ENCODE measurements around the gene VPS29.

Gene VPS29

DNA sequence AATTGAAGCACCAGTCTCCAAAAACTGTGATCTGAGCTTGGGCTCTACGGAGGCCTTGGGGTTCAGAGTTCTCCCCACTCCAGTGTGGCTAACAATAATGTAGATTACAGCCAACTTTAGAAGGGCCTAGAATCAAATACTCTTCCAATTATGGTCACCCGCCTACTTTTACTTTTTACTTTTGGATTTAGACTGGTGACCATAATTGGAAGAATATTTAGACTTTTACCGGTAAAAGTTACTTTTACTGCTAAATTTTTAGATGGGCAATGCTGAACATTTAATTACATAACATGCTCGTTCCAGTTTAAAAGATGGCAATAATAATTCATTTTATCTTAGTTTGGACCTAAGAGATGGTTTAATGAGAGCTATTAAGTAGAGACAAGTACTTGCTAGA, 42.1 kb upstream of the VPS29 start:
- H3K27ac ChIP-seq = peak overlapping the region; percentile 32
- TF ChIP-seq, protein P1, sequence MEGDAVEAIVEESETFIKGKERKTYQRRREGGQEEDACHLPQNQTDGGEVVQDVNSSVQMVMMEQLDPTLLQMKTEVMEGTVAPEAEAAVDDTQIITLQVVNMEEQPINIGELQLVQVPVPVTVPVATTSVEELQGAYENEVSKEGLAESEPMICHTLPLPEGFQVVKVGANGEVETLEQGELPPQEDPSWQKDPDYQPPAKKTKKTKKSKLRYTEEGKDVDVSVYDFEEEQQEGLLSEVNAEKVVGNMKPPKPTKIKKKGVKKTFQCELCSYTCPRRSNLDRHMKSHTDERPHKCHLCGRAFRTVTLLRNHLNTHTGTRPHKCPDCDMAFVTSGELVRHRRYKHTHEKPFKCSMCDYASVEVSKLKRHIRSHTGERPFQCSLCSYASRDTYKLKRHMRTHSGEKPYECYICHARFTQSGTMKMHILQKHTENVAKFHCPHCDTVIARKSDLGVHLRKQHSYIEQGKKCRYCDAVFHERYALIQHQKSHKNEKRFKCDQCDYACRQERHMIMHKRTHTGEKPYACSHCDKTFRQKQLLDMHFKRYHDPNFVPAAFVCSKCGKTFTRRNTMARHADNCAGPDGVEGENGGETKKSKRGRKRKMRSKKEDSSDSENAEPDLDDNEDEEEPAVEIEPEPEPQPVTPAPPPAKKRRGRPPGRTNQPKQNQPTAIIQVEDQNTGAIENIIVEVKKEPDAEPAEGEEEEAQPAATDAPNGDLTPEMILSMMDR (conservative IDR thresholded peaks at IDR 0.05) = no peak

GRCh38 chr12:110543252-110543959, 41.5 kb upstream of the VPS29 start:
- TF ChIP-seq, protein P1 (conservative IDR thresholded peaks at IDR 0.05) = no peak
- peak overlapping the region; percentile 32 for H3K27ac ChIP-seq

DNA sequence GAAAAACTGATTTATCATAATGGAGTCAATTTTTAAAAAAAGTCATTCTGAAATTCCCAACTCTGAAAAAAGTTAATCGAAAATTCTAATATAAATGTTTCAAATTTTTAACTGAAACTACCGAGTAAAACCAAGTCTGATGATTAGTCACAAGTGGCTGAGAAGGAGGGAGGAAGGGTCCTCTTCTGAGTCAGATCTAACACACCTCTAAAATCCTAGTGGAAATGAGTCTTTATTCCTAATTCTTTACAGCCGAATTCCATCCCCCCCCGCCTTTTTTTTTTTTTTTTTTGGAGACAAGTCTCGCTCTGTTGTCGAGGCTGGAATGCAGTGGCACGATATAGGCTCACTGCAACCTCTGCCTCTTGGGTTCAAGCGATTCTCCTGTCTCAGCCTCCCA, 38.1 kb upstream of the VPS29 start:
- H3K27ac ChIP-seq = no peak overlapping the region
- TF ChIP-seq, protein P1 (conservative IDR thresholded peaks at IDR 0.05) = no peak

DNA sequence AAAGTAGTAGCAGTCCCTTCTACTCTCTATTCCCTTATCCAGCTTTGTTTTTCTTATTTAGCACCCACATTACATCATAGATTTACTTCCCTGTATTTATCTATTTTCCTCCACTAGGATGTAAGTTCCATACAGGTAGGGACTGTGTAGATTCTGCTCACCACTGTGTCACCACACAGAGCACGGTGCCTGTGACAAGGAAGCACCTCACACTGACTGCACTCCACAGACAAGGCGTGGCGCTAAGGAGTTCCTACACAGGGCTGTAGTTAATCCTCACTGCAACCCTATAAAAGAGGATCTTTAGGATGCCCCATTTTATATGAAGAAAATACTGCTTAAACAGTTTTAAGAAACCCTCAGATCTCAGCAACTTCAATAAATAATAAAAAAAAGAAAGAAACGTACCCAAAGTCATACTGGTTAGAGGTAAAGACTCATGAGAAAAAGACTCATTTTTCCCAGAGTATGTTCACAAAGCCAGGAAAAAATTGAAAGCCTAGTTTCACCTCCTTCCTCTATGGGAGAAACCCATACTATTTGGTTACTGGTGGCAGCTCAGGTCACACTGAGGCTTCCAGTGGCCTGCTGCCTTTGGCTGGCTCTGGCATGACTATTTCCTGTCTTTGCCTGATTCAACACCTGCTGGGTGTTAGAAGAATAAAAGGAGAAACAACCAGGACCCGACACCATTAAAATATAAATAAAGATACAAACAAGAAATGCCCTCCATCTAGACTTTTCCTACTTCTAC, 37.1 kb upstream of the VPS29 start:
- TF ChIP-seq, protein P1 (conservative IDR thresholded peaks at IDR 0.05) = no peak
- no peak overlapping the region for H3K27ac ChIP-seq

GRCh38 chr12:110537605-110538409, 35.9 kb upstream of the VPS29 start:
- TF ChIP-seq, protein P1 (conservative IDR thresholded peaks at IDR 0.05) = no peak
- H3K27ac ChIP-seq = no peak overlapping the region

DNA sequence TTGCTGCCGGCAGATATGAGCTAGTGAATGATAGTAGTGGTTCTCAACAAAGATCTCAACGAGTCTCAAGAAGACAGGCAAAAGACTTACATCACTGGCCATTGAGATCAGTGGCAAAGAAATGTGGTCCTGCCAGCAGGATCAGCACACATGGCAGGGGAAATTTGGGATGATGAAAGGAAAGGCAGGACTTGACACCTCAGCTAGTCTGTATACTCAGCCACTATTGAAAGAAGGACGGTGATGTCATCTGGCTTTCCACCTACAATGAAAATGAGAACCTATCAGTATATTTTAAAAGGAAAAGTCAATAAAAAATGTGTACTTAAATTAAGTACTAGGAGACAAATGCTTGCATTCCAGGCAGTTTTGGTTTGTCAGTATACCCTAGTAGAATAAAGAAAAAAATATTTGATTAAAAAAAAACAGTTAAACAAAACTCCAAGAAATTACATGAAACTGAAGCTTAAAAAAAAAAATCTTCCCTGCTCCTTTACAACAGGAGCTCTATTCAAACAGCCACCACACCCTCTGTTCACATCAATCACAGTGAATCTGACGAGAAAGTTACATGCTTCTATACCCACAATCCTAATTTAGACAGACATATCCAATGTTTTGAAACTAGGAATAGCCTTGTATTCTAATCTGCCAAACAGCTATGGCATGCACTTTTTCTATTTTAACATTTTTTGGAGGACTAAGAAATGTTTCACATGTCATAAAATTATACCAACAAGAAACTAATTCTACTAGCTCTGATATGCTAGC, 35.1 kb upstream of the VPS29 start:
- TF ChIP-seq, protein P1 (conservative IDR thresholded peaks at IDR 0.05) = no peak
- no peak overlapping the region for H3K27ac ChIP-seq

All from VCaP (cell line).